PFSK-1 (cell line): ENCODE measurements around the gene KEAP1.

ENCODE experiments used
- FOXP2 ChIP-seq: optimal IDR thresholded peaks from 2 replicates; pipeline ENCODE3; 2011; ENCODE audit warnings: borderline replicate concordance, control low read depth, inconsistent platforms; ENCODE audit not compliant: insufficient read depth; ENCODE audit errors: extremely low read length, extremely low read depth
- POLR2AphosphoS5 ChIP-seq: IDR thresholded peaks from 2 replicates; pipeline ENCODE4 v1.6.1; 2012; ENCODE audit warnings: low read depth, mild to moderate bottlenecking, control low read depth, low read length, moderate library complexity
- REST ChIP-seq, 2 experiments: IDR thresholded peaks; 2 replicates each; pipeline versions ENCODE4 v1.6.1 to v1.8.0; 2011 to 2012; ENCODE audit warnings: low read depth in 2 of 2, low read length in 2 of 2, control low read depth in 1 of 2, inconsistent platforms in 1 of 2, mild to moderate bottlenecking in 1 of 2, moderate library complexity in 1 of 2; ENCODE audit not compliant: insufficient read depth in 1 of 2
- SIN3A ChIP-seq: IDR thresholded peaks from 2 replicates; pipeline ENCODE4 v1.6.1; 2012; ENCODE audit warnings: mild to moderate bottlenecking, low read length, moderate library complexity, borderline replicate concordance; ENCODE audit not compliant: insufficient read depth
- TAF1 ChIP-seq: IDR thresholded peaks from 2 replicates; pipeline ENCODE4 v1.6.1; 2012; ENCODE audit warnings: low read length, control low read depth, borderline replicate concordance; ENCODE audit not compliant: insufficient read depth

KEAP1 gene

DNA sequence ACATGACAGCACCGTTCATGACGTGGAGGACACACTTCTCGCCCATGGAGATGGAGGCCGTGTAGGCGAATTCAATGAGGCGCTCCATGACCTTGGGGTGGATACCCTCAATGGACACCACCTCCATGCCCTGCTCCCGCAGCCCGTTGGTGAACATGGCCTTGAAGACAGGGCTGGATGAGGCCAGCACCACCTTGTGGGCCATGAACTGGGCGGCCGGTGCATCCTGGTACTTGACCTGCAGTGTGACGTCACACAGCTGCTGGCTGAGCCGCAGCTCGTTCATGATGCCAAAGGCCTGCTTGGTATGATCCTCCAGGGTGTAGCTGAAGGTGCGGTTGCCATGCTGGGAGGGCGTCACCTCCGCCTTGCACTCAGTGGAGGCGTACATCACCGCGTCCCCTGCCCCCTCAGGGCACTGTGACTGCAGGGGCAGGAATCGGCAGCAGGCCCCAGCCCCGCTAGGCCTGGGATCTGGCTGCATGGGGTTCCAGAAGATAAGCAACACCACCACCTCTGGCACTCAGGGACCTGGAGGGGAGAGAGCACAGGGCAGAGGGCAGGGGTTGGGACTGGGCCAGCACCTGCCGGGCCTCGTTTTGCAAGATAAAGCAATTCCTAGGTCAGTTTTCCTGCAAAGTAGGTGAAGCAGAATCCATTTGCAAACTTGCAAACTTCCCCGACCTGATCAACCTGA is 3.5 kb downstream of the KEAP1 start:
- TF ChIP-seq REST (IDR thresholded peaks at IDR 0.05; ENCODE audit: insufficient read depth in 1 of 2, low read depth in 2 of 2, low read length in 2 of 2): no peak
- TF ChIP-seq SIN3A: no peak
- TF ChIP-seq FOXP2: no peak
- no peak for TF ChIP-seq POLR2AphosphoS5
- no peak for TF ChIP-seq TAF1

DNA sequence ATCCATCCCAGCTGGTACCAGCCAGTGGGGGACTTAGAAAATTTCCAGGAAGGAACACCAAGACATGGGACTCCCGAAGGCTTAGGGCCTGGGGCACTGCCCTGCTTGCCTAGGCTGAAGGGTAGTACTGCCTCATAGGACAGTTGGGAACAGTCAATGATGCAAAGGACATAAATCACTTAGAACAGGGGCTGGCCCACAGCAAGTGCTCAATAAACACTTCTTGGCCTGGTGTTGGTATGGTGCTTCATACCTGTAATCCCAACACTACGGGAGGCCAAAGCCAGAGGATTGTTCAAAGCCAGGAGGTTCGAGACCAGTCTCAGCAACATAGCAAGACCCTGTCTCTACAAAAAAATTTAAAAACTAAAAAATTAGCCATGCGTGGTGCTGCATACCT is 5.8 kb downstream of the KEAP1 start:
- no peak for TF ChIP-seq POLR2AphosphoS5
- no peak for TF ChIP-seq SIN3A
- no peak for TF ChIP-seq TAF1
- TF ChIP-seq REST (IDR thresholded peaks at IDR 0.05; ENCODE audit: insufficient read depth in 1 of 2, low read depth in 2 of 2, low read length in 2 of 2): no peak
- no peak for TF ChIP-seq FOXP2

GRCh38 chr19:10491472-10492047 is 11.6 kb downstream of the KEAP1 start:
- no peak for TF ChIP-seq SIN3A
- TF ChIP-seq REST (IDR thresholded peaks at IDR 0.05; ENCODE audit: insufficient read depth in 1 of 2, low read depth in 2 of 2, low read length in 2 of 2): no peak
- TF ChIP-seq FOXP2: no peak
- no peak for TF ChIP-seq TAF1
- TF ChIP-seq POLR2AphosphoS5: no peak

GRCh38 chr19:10486551-10486950 is 16.6 kb downstream of the KEAP1 start:
- TF ChIP-seq REST (IDR thresholded peaks at IDR 0.05; ENCODE audit: insufficient read depth in 1 of 2, low read depth in 2 of 2, low read length in 2 of 2) (no peak), TAF1 (no peak), FOXP2 (no peak), POLR2AphosphoS5 (no peak), SIN3A (no peak)

GRCh38 chr19:10478903-10479384 is 24.2 kb downstream of the KEAP1 start:
- no peak for TF ChIP-seq TAF1
- TF ChIP-seq SIN3A: no peak
- TF ChIP-seq FOXP2: no peak
- no peak for TF ChIP-seq POLR2AphosphoS5
- no peak for TF ChIP-seq REST (IDR thresholded peaks at IDR 0.05; ENCODE audit: insufficient read depth in 1 of 2, low read depth in 2 of 2, low read length in 2 of 2)
